DOHH2 (cell line): ENCODE measurements around the gene ZC3H6.

Source experiments
- CTCF ChIP-seq: fragments of 200-600 bp; sonication (generic); IDR thresholded peaks from one replicate; pipeline ENCODE4 v1.5.1; 2014; ENCODE audit warnings: antibody characterized with exemption, mild to moderate bottlenecking, low read depth, low read length; ENCODE audit not compliant: poor library complexity, severe bottlenecking
- EZH2phosphoT487 ChIP-seq: fragments of 200-600 bp; sonication (generic); IDR thresholded peaks from 2 replicates; pipeline ENCODE4 v1.6.1; 2017; ENCODE audit warnings: borderline replicate concordance, mild to moderate bottlenecking, antibody characterized with exemption, low read length, moderate library complexity, mixed read lengths

GRCh38 chr2:112255875-112256274 is 19.5 kb upstream of the ZC3H6 start:
- TF ChIP-seq CTCF = no peak
- no peak for TF ChIP-seq EZH2phosphoT487
